HG02759 (cell line): ENCODE data around the gene CA5A.
A peak's percentile ranks its signal among the peaks of the same experiment; 100 is the strongest.
"Not testable (repeated sequence)": the region's sequence is repeated elsewhere in the genome, so short reads cannot be mapped to it uniquely, and the experiment has no call there.

Experiments used
- ATAC-seq: cut with Tn5 transposase; IDR thresholded peaks from one replicate; pipeline ENCODE4 v1.9.1; 2021; ENCODE audit warnings: mild to moderate bottlenecking, moderate library complexity; ENCODE audit not compliant: unreplicated experiment

Gene CA5A

DNA sequence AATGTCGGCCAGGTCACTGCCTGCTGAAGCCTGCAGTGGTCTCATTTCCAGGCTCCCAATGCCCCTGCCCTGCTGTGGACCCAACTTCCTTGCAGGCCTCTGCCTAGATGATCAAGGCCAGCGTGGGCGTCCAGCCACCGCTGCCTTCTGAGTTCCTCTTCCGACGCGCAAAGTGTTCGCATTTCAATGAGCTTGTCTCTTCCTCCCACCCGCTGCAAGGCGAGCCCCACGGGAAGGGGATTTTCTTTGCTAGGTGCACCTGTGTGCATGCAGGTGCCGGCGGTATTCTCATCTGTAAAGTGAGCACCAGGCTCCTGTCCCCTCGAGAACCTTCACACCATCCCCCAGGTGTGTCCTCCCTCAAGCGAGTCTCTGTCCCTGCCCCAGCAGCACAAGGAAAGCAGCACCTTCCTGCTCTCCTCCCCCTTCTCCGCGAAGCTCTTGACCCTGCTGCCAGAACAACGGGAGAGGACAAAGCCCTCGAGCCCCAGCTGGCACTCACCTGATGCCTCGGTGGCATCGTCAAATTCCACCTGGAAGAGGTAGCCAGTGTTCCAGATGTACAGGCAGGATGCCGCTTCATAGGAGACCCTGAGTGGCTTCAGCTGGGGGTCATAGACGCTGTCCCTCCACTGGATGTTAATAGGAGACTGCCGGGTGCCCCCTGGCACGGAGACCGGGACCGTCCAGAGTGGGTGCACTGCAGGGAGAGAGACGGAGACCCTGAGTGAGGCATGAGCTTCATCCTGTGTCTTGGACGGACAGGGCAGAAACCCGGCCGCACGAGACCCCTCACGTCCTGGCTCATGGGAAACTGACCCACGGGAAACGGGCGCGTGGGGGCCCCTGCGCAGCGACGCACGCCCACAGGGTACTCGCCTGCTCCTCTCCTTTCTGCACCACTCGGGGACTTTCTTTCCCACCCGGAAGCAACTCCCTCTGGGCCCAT is 9.8 kb downstream of the CA5A start:
- no peak for ATAC-seq

DNA sequence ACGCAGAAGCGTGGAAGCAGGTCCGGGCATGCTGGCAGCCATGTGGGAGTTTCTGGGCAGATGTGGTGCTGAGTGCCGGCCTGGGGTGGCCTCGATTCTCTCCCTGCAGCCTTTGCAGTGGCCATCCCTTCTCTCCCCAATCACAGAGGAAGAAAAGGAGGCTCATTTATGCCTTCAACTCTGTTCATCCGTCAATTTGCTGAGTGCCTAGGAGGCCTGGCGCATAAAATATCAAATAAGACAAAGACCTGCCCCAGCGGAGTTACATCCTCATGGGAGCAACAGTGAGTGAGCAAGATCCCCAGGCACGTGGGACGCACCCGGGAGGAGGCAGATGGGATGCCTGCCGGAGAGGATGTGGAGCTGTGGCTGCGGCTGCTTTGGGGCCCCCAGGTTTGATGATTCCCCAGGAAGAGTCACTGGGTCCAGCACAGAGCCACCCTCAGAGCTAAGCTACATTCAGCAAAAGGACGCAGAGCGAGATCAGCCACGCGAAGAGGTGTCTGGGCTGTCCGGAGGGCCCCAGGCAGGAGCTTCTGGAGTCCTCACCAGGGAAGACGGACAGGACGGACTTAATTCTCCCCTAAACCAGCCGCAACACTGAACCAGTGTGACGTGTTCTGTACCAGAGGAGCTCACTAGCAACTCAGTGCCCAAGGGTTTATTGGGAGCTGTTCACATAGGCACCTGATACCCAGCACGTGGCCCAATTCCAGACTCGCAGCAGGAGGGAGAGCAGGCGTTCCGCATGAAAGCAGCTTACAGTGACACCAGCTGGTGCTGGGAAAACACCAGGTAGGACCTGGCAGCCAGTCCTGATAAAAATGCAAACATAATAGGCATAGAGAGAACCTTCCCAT is 11.3 kb downstream of the CA5A start:
- no peak for ATAC-seq

DNA sequence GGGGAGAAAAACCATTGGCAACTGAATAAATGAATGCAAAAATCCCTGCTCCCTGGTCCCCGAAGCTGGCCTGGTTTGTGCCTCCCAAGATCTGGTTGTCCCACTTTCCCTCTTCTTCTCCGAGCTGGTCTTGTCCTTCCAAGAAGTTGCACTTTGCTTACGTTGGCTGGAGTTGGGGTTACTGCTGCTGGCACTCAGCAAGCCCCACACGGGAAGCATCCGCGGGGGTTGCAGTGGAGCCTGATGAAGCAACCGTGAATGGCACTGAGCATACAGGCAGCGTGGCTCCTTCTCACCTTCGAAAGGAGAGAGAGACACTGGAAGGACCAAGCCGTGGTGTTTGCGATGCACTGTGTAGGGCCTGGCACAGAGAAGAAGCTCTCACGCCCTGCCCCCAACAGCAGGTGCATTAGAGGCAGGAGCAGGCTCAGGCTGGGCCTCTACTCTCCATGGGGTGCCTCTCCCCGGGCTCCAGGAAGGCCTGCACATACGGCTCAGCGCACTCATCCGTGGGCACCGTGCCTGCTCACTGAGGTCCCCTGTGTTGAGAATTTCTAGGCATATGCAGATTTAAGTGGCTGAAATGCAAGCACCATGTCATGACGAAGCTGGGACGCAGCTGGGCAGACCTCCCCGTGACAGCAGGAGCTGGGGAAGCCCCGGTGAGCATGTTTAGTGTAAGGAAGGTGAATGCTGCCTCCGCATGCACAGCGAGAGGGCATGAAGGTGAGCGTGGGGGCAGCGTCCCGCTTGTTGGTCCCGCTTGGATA is 12.1 kb downstream of the CA5A start:
- peak; percentile 71 for ATAC-seq

DNA sequence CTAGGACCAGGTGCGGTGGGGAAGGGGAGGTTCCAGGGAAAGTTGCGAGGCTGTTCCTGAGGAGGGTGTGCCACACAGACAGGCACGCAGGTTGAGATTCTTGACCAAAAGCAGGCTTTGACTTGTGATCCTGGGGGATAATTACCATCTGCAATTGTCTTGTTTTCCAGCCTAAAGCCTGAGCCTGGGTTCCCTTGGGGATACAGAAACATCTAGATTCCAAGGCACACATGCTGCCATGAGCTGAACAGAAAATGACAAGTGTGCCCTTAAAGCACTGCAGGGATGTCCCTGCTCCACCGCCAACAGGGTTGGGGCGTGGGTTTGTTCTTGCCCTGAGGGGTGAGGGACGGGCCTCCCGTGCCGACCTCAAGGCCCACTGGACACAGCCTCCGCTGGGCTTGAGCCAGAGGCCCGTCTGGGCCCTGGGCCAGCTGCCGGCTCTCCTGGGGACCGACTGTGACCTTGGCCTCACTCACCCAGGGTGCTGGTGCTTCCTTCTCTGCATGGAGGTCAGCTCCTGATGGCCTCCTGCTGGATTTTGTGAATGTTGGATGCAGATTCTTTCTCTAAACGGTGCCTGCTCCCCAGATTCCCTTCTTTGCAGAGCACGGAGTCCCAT is 14.0 kb downstream of the CA5A start:
- ATAC-seq, result no peak

DNA sequence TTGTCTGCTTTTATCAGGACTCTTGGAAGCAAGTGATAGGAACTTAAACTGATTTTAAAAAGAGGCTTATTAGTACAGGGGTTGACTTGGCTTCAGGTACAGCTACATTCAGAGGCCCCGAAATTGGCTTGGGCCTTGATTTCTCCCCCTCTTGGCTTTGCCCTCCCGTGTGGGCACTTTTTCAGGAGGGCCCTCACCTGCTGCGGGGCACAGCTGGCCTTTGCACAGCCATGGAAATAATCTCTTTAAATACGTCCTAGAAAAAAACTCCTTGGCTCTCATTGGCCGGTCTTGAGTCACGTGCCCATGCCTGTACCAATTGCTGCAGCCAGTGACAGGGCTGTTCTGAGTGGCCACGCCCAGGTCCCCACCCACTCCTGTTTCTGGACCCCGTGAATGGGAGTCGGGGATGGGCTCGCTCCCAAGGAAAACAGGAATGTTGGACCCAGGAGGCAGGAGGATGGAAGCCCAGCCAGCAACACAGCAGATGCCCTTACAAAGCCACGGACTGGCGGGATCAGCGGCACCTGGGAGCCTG is 15.0 kb downstream of the CA5A start:
- no peak for ATAC-seq

DNA sequence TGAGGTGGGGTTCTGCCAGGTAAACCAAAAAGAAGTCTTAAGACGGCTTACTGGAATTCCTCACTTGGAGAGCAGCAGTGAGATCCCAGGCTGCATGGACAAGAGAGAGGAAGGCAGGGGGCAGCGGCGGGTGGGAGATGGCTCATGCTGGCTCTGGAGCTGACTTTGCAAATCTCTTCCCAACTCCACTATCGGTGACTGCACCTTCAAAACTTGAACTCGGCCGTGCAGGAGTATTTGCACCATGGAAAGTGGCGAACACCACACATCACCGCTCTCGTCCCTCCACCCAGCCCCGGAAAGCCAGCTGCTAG is 16.7 kb downstream of the CA5A start:
- no peak for ATAC-seq

DNA sequence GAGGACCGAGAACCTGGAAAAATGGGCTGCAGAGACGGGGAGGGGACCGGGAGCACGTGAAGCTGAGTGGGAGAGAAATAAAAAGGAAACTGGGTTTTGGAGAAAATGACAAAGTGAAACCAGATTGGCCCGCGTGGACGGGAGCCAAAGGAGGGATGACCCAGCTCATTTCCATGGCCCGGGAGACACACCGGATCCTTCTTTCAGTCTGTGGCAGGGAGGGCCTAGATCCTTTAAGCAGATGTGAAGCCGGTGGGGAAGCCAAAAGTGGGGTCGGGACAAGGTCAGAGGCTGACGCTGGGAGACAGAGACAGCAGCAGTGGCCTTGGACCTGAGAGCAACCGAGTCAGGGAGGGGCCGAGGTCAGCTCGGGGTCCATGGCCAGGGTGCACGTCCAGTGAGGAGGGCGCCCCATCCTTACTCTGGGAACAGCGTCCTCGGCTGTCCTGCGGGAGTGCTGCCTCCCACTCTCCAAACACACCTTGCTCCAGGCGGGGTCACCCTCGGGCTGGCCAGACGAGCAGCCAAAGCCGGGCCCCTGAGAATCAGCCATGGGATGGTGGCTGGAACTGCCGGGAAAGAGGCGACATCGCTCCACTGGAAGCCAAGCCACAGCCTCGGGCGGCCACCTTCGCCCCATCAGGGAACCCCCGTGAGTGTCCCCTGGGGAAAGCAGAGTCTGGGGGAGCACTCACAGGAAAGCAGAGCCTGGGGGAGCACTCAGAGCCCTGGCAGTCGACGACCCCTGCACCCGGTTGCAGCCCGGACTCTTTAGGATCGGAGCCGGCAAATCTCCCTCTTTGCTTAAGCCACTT is 17.3 kb downstream of the CA5A start:
- ATAC-seq, result no peak

DNA sequence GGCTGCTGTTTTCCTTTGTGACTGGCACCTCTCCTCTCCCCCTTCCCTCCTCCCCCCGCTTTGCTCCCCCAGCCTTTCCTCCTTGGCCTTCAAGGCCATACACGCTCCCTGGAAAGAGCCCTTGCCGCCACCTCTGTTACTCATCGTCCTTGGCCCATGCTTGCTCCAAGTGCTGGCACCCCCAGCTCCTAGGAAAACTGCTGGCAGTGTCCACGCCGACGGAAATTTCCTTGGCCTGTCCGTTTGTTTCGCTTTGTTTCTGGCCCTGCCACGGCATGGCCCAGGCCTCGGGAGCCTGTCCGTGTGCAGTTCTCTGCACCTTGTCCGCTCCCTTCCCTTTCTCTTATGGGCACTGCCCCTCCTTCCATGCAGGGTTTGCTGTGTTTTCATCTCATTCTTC is 18.0 kb downstream of the CA5A start:
- ATAC-seq, result no peak

DNA sequence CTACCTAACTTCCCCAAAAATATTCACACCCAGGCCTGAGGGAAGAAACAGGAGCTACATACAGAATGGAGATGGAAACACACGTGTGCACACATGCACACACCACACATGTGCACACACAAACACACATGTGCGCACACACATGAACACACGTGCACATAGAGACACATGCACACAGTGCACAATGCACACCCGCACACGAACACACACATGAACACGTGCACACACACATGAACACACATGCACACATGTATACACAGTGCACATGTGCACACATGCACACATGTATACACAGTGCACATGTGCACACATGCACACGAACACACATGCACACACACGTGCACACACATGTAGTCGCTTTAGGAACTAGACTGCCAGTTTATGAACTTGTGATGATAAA is 18.8 kb downstream of the CA5A start:
- ATAC-seq, result no peak

DNA sequence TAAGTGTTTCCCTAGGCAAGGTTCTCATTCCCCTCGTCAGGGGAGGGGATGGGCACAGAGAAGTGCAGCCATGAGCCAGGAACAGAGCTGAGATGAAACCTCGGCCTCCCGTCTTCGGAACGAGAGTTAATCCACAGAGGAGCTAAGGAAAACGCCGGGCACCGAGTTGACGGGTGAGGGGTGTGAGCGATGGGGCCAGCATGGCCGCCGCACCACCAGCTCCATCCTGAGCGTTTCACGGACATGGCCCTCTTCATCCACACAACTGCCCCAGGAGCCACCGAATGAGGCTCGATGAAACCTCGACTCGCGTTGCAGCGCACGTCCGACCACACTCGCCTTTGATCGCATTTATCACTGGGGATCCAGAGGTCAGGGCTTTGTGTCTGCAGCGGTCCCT is 21.5 kb downstream of the CA5A start:
- ATAC-seq, result no peak

DNA sequence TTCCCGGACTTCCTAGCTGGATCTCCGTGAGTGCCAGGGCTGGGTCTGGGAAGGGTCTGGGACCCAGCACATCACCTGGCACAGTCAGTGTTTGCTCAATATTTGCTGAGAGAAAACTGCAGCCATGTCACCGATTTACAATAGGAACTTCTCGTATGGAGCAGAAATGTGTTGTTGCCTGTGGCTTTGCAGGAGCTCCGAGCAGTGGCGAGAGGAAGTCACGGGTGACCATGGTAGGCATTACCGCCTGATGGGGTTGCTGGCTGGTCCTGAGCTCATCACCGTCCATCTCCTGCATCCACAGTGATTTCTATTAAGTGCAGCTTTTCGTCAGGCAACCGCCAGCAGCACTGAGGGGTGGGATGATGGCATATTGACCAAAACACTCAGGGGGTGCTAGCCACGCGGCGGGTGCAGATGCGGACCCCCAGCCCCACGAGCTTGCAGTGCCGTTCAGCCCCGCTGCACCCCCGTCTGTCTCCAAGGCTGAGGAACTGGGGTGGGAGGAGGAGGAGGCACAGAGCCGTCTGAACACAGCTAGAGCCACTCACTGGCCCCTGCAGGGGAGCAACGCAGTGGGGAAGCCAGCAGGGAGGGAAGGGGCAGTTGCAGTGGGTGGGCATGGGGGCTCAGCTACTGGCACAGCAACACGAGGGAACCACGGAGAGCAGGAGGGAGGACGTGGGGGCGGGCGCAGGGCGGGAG is 22.2 kb downstream of the CA5A start:
- ATAC-seq, result not testable (repeated sequence)

DNA sequence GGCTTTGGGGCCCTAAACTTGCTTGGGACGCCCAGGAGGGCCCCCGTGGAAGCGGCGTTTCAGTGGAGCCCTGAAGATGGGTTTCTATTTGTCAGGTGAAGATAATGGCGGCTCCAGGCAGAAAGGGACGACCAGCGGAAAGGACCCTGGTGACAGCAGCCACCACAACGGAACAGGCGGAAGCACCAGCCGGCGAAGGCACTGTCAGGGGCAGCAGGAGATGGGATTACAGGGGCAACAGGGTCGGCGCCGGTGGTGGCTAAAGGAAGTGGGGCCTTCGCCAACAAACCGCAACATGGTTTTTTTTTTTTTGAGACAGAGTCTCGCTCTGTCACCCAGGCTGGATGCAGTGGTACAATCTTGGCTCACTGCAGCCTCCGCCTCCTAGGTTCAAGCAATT is 23.6 kb downstream of the CA5A start:
- ATAC-seq, result not testable (repeated sequence)

DNA sequence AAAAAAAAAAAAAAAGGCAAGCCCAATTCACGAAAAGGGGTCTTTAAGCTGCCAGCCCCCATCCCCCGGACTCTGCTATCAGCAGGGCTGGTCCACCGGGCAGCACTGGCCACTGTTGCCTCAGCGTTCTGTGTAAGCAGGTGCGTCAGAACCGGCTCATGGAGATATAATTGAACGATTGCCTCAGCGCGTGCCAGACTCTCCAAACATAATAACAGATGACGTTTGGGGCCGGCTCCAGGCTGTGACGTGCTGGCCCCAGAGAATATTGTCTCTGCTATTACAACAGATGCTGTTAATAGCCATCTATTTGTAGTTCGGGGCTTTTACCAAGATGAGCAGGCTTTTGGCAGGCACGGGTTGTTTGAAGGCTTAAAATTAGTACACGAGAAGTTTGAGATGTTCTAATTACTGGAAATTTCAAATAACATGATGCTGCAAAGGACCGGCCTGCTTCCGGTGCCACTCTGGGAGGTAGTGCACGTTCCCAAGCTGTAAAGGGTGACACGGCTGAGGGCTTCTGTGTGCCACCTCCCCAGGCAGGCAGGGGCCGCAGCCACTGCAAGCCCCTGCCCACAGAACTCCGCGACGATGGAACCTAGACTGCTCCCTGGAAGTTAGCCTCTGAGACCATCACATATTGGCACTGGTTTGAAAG is 25.1 kb downstream of the CA5A start:
- ATAC-seq, result not testable (repeated sequence)

DNA sequence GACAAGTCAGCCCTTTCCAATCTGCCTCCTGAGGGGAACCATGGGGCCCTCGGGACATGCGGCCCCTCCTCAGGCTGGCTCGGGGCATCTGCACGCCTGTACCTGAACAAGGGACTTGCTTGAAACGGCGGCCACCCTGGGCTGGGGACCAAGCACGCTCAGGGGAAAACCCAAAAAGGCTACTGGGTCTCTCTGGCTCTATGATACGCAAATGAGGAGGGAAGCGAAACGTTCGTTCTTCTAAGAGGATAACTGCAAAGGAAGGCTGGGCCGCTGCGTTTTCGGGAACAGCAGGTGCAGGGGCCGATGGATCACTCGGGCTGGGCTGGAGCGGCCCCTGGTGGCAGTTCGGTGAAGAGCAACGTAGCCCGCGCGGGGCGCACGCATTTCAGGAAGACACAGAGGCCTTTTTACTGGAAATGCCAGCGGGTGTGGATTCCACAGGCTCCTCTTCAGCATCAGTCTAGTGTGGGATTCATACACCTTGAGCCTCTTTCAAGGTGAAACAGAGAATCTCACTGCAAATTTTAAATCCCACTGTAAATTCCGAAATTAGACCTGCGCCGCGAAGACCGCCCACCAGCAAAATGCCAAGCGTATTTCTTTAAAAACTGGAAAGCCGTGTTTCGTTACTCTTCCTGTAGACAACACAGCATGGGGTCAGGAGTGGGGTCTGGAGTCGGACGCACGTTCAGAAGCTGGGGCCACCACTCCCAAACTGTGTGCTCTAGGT is 27.0 kb downstream of the CA5A start:
- ATAC-seq, result peak; percentile 81

DNA sequence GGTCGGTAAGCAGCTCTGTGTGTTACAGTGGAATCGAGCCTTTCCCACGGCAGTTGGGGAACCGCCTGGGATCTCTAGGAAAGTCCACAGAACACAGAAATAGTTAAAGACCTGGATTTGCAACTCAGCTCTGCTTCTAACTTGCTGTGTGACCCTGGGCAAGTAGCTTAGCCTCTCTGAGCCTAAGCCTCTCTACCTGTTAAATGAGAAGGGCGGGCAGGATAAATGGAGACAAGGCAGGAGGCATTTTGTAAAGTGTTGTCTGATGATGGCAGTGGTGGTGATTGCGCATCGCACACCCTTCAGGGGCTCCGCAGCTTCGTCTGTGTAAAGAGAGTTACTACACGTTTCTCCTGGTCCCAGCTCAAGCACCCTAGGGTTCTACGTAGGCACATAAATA is 28.2 kb downstream of the CA5A start:
- ATAC-seq, result not testable (repeated sequence)

DNA sequence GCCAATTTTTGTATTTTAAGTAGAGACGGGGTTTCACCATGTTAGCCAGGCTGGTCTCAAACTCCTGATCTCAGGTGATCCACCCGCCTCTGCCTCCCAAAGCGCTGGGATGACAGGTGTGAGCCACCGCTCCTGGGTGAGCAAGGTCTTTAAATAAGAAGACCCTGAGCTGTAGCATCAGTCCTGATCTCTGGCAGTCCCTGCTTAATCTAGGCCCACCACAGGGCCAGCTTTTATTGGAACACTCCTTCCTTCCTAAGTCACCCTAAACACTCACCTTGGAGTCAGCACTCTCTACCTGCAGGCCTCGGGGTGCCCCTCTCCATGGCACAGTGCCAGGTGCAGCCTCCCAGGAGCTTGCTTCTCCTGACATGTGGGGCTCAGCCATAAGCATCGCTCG is 30.8 kb downstream of the CA5A start:
- ATAC-seq, result not testable (repeated sequence)

DNA sequence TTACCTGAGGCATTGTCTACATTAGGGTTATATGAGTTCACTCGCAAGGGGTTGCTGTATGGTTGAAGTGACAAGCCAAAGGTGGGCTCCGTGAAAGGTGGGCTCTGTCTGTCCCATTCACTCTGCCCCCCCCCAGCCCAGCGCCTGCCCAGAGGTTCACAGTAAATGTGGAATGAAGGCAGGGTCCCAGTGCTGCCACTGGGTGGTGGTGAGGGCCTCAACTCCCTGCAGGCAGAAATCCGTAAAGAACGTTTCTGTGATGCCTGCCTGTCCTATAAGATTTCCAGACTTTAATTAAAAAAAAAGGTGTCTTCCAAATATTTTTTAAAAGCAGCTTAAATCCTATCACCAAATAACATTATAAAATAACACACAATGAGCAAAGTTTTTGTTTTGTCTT is 31.4 kb downstream of the CA5A start:
- ATAC-seq, result not testable (repeated sequence)

DNA sequence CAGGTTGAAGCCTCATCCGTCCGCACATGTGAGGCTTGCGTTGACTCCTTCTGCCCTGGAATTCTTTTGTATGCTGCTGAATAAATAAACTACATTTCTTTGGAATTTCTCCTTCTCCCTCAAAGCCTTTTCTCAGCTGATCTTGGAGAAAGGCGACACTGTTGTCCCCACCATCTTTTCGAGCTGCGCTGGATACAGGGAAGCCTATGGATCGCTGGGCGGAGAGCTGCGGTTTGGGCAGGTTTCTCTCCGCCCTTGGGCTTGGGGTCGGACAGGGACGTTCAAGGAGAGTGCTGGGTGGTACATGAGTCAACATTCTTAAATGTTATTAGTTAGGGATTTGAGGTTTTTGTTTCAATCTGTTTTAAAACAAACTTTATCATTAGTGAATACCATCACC is 35.8 kb downstream of the CA5A start:
- not testable (repeated sequence) for ATAC-seq
